Measurements from ENCODE around the gene RBM38. TPM values are rescaled to one million over a fixed set of nuclear protein-coding genes. Genes with fewer than 3 reads are reported as not detected.

Gene RBM38
- total and polyA plus RNA-seq, 2 of the 13 experiments (the other 11 are each of a cell fraction or from before 2014, with no cell fraction given) = 24.2 to 34.2 TPM

DNA sequence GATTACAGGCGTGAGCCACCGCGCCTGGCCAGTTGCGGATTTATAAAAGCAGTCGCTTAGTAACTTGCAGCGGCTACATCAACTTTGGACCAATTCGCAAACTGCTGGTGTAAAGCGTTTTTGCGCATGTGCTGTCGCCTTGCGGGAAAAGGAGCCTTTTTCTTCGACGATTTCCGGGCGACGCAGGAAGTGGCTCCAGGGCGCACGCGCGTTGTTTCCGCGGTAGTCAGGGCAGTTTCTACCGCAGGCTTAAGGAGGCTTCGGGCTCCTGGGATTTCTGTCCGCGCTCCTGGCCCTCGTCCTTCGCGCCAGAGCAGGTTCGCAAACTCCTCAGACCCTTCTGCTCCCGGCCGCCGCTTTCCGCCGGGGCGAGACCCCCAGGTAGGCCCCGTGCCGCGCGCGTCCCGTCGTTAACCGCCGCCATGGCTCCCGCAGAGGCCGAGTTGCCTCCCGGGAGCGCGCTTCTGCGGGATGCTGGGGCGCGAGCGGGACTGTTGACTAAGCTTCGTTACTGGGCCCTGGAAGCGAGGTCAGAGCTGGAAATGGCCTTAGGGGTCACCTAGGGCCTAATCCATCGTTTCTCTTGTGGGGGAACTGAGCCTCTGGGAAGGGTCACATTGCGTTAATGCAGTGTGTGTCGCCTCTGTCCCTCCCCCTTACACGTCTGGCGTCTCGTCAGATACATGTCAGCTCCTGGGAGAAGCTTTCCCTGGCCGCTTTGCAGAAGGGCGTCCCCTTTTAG is 40.0 kb upstream of the RBM38 start, which contains the start of gene RAE1 (continued):
- TF ChIP-seq GABPA (IDR thresholded peaks at IDR 0.05; ENCODE audit: low read depth, low read length) (peak; percentile 92), GABPA (CRISPR knock-in tag; IDR thresholded peaks at IDR 0.05; ENCODE audit: low read depth) (peak; percentile 95), MEIS1 (CRISPR knock-in tag; IDR thresholded peaks at IDR 0.05; ENCODE audit: borderline replicate concordance) (peak; percentile 94; the same call in 1 of the 2 replicates), SRSF4 (IDR thresholded peaks at IDR 0.05; ENCODE audit: low read depth, low read length, poor library complexity, severe bottlenecking) (no peak), ZNF12 (CRISPR knock-in tag; IDR thresholded peaks at IDR 0.05) (peak; percentile 15; the same call in 1 of the 2 replicates), LCORL (IDR thresholded peaks at IDR 0.05) (0 out of 2 replicates have a peak, but pooled peaks have one; percentile 20), LCORL (CRISPR knock-in tag; IDR thresholded peaks at IDR 0.05) (peak; percentile 70), SOX6 (IDR thresholded peaks at IDR 0.05) (no peak), SOX6 (CRISPR knock-in tag; IDR thresholded peaks at IDR 0.05) (peak; percentile 54), ZBTB38 (CRISPR knock-in tag; IDR thresholded peaks at IDR 0.05) (peak; percentile 86; the same call in 1 of the 2 replicates), HOXA7 (CRISPR knock-in tag; IDR thresholded peaks at IDR 0.05) (no peak), IKZF4 (CRISPR knock-in tag; IDR thresholded peaks at IDR 0.05; ENCODE audit: borderline replicate concordance, low read depth, not compliant biosample characterization) (peak; percentile 92), RFXANK (CRISPR knock-in tag; IDR thresholded peaks at IDR 0.05) (no peak), SCMH1 (CRISPR knock-in tag; IDR thresholded peaks at IDR 0.05; ENCODE audit: borderline replicate concordance) (no peak), ZFX (CRISPR knock-in tag; IDR thresholded peaks at IDR 0.05; ENCODE audit: low read depth) (peak; percentile 99), ZNF24 (IDR thresholded peaks at IDR 0.05) (no peak), MED1 (CRISPR knock-in tag; IDR thresholded peaks at IDR 0.05) (peak; percentile 8; the same call in 1 of the 2 replicates), ZC3H4 (CRISPR knock-in tag; IDR thresholded peaks at IDR 0.05; ENCODE audit: borderline replicate concordance) (no peak)
- TF ChIP-seq, protein P1, sequence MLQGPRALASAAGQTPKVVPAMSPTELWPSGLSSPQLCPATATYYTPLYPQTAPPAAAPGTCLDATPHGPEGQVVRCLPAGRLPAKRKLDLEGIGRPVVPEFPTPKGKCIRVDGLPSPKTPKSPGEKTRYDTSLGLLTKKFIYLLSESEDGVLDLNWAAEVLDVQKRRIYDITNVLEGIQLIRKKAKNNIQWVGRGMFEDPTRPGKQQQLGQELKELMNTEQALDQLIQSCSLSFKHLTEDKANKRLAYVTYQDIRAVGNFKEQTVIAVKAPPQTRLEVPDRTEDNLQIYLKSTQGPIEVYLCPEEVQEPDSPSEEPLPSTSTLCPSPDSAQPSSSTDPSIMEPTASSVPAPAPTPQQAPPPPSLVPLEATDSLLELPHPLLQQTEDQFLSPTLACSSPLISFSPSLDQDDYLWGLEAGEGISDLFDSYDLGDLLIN (CRISPR knock-in tag; IDR thresholded peaks at IDR 0.05; ENCODE audit: borderline replicate concordance) = no peak
- TF ChIP-seq, protein P2, sequence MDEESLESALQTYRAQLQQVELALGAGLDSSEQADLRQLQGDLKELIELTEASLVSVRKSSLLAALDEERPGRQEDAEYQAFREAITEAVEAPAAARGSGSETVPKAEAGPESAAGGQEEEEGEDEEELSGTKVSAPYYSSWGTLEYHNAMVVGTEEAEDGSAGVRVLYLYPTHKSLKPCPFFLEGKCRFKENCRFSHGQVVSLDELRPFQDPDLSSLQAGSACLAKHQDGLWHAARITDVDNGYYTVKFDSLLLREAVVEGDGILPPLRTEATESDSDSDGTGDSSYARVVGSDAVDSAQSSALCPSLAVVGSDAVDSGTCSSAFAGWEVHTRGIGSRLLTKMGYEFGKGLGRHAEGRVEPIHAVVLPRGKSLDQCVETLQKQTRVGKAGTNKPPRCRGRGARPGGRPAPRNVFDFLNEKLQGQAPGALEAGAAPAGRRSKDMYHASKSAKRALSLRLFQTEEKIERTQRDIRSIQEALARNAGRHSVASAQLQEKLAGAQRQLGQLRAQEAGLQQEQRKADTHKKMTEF (CRISPR knock-in tag; IDR thresholded peaks at IDR 0.05) = peak; percentile 91
- TF ChIP-seq, protein P3, sequence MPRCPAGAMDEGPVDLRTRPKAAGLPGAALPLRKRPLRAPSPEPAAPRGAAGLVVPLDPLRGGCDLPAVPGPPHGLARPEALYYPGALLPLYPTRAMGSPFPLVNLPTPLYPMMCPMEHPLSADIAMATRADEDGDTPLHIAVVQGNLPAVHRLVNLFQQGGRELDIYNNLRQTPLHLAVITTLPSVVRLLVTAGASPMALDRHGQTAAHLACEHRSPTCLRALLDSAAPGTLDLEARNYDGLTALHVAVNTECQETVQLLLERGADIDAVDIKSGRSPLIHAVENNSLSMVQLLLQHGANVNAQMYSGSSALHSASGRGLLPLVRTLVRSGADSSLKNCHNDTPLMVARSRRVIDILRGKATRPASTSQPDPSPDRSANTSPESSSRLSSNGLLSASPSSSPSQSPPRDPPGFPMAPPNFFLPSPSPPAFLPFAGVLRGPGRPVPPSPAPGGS (CRISPR knock-in tag; IDR thresholded peaks at IDR 0.05) = peak; percentile 96
- TF ChIP-seq, protein P4, sequence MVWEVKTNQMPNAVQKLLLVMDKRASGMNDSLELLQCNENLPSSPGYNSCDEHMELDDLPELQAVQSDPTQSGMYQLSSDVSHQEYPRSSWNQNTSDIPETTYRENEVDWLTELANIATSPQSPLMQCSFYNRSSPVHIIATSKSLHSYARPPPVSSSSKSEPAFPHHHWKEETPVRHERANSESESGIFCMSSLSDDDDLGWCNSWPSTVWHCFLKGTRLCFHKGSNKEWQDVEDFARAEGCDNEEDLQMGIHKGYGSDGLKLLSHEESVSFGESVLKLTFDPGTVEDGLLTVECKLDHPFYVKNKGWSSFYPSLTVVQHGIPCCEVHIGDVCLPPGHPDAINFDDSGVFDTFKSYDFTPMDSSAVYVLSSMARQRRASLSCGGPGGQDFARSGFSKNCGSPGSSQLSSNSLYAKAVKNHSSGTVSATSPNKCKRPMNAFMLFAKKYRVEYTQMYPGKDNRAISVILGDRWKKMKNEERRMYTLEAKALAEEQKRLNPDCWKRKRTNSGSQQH (CRISPR knock-in tag; IDR thresholded peaks at IDR 0.05; ENCODE audit: low read depth) = no peak
- TF ChIP-seq, protein P5, sequence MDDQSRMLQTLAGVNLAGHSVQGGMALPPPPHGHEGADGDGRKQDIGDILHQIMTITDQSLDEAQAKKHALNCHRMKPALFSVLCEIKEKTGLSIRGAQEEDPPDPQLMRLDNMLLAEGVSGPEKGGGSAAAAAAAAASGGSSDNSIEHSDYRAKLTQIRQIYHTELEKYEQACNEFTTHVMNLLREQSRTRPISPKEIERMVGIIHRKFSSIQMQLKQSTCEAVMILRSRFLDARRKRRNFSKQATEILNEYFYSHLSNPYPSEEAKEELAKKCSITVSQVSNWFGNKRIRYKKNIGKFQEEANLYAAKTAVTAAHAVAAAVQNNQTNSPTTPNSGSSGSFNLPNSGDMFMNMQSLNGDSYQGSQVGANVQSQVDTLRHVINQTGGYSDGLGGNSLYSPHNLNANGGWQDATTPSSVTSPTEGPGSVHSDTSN (CRISPR knock-in tag; IDR thresholded peaks at IDR 0.05; ENCODE audit: borderline replicate concordance) = no peak
